Measurements from ENCODE around the gene IL34.

IL34 gene

DNA sequence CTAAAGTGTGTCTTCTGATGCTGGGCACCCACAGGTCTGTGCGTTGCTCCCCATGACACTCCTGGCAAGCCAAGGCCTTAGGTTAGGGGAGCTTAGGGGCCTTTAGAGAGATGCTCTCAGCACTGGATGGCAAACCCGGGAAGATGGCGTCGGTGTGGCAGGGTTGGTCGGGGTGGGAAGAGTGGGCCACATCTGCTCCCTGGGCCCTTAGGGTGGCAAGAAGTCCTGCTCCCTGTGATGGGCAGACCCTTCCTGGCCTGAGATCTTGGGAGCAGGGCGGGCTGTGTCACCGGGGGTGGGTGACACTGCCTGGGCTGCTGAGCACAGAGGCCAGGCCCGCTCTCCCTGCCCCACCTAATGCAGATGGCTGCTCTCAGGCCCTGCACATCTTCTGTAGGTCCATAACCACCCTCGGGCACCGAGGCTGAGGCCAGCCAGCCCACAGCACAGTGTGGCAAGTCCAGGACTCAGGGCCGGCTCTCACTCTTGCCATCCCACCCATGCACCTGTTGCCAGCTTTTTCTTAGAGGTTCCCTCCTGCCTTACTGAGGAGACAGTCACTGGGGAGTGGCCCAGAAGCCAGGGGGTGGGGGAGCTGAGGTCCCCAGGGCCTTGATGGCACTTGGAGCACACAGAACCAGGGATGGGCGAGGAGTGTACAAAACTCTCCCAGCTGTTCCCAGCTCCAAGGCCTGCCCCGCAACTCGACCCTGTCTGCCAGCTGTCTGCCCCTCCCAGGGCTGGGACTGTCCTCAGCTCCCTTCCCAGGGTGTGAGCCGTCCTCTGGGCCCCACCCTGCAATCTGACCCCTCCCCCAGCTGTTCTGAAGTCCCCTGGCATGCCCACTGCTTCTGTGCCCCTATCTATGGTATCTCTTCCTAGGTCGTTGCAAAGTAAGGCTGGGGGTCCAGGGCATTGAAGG, 43.9 kb downstream of the IL34 start:
- no peak for DNase-seq

DNA sequence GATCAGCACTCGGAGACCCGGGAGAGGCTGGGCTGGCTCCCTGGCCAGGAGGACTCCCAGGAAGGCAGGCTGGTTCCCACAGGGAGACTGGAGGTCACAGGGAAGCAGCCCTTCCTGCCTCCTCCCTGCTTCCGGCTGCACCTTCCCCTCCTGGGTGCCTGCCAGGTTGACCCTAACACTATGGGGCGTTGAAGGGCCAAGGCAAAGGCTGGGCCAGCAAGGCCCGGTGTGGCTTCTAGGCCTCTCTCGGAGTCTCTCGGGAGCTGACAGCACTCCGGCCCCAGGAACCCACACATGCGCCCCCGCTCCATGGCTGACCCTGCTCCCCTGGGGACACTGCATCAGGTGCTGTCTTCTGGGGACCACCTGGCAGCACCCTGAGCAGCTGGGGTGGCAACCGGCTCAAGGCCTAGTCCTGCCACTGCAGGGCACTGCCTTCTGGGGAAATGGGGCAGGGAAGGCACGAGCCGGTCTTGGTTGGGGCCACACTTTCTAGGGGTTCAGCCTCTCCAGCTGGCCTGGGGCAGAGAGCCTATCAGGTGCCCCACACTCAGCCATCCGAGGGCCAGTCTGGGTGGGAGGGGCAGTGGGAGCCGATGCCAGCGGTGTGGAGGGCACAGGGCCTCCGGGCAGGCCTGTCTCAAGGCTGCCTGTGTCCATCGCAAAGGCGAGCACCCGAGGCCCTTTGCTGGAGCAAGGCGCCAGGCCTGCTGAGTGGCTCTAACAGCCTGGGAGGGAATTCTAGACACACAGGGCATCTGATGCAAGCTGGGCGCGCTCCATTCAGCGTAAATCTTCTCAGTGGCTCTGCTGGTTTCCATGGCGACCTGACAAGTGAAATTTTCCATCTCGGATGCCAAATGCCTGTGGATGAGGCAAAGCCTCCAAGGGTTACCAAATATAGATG, 45.1 kb downstream of the IL34 start:
- DNase-seq: no peak

DNA sequence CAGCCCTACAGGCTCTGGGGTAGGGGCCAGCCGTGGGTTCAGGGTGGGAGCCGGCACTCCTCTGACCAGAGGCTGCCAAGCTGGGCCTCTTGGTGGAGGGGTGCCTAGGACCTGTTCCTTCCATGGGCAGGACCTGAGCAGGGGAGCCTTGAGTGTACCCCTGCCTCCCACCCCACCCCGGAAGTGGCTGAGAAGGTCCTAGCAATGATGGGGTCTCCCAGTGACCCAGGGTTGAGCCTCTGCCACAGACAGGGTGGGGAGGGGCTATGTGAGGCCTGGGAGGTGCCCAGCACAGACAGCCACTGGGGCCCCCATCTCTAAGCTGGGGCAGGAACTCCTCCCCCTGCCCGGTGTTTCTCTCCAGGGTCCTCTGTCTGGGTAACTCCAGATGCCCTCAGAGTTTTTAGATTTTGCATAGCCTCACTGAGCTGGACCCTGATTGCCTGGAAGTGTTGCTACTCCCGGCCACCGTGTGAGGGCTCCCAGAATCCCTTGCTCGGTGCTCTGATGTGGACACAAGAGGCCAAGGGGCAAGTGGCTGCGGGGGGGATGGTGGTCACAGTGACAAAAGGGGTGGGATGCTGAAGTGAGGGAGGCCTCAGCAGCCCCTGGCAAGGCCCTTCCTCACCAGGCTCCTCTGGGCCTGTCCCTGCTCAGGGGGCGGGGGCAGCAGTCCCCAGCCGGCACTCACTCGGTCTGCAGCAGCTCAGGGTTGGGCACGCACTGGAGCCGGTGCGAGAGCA, 45.9 kb downstream of the IL34 start:
- DNase-seq: no peak

DNA sequence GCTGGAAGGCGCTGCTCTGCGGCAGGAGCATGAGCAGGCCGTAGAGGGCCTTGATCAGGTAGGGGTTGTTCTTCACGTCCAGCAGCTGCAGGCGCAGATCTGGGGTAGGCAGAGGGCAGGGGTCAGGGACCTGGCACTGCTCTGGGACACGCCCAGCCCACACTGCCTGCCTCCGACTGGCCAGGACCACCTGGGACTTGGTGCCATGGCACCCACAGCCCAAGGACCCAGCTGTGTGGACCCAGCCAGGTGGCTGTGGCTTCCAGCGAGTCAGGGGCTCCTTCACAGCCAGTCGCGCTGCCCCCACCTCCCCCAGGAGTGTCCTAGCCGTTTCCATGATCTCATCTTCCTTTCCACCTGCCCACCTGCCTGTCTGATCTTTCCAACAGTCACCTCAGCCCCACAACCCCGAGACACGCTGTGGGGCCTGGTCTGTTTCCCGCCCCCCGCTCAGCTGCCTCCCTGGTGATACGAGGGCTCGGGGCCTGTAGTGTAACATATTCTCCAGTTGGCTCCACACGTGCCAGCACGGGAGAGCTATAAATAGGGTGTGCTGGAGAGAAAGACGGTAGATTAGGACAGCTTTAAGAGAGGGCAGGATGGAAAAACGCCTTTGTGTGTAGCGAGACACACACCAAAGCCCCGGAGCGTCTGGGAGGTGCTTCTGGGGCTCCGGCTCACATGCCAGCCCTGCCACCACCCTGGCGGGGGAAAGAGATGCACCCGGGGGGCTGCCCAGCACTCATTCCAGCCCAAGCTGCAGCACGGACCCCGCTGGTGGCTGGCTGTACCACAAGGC, 46.7 kb downstream of the IL34 start:
- no peak for DNase-seq

DNA sequence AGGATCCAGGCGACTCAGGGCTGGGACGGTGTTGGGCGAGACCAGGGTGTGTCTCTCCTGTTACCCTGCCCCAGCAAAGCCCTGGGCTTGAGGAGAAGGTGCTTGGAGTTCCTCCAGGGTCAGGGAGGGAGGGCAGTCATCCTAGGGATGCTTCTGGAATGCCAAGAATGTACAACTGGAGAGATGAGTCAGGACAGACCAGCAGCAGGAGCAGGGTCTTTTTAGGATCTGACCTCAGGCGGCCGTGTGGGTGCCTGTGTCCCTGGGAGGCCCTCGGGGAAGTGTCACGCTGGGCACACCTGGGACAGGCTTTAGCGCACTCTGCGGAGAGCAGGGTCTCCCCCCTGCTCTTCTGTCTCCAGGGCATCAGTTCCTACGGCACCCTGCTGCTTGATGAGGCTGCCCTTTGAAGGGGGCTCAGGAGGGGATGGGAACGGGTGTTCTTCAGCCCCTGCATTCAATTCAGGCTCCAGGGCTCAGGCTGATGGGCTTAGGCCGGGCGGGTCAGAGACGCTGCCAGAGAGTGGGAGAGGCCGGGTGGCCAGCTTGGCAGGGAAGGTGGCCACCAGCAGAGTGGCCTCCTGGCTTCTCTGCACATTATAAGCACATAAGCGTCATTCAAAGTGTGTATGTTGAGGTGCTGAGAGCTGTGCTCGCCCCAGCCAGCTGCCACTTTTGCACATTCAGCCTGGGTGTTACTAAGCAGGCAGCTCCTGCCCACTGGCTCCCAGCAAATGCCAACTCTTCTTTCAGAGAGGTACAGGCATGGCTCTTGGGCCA, 47.9 kb downstream of the IL34 start:
- DNase-seq: no peak

DNA sequence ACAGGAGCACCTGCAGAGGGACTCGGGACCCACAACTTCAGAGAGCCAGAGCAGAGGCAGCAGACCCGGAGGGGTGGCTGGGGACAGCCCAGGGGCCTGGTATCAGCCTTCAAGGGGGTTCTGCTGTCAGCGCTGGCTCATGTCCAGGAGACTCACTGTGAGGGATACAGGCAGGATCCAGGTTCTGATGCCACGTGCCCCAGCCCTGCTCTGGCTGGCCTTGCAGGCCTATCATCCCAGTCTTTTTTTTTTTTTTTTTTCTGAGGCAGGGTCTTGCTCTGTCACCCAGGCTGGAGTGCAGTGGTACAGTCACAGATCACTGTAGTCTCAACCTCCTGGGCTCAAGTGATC, 48.5 kb downstream of the IL34 start:
- no peak for DNase-seq

DNA sequence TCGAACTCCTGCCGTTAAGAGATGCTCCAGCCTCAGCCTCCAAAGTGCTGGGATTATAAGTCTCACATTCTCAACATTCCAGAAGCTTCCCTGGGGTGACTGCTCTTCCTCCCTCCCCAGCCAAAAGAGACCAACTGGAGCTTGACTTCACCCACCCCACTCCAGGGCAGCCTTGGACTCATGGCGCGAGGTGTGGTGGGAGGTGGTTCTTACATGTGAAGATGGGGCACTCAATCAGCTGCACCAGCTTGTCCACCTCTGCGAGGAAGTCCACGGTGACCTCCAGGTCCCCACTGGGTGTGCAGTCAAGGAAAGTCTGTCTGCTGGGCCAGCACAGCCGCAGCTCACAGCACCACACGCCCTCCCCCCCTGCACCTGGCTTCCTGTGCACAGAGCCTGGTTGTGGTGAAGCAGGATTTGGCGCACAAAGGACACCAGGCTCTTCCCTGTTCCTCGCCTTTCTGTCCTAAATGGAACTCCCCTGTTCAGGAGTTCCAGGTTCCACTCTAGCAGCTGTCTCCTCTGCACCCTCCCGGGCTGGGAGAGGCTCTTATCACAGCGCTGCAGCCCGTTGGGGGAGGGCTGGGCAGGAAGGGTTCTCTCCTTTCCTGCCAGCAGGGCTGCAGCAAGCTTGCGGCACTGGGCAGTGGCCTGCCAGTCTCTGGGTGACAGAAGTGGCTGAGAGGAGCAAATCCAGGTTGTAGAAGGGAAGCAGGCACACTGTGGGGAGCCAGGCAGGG, 49.1 kb downstream of the IL34 start:
- DNase-seq: no peak

DNA sequence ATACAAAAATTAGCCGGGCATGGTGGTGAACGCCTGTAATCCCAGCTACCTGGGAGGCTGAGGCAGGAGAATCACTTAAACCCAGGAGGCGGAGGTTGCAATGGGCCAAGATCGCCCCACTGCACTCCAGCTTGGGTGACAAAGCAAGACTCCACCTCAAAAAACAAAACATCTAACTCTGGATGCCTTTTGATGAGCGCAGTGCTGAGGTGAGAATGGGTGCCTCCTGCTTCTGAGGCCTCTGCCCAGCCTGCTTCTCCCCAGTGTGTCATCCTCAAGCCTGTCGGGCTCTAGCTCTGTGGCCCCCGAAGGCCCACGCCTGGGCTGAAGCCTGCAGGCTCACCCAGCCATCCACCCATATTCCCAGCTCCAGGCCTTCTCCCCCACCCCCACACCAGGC, 50.0 kb downstream of the IL34 start:
- no peak for DNase-seq

DNA sequence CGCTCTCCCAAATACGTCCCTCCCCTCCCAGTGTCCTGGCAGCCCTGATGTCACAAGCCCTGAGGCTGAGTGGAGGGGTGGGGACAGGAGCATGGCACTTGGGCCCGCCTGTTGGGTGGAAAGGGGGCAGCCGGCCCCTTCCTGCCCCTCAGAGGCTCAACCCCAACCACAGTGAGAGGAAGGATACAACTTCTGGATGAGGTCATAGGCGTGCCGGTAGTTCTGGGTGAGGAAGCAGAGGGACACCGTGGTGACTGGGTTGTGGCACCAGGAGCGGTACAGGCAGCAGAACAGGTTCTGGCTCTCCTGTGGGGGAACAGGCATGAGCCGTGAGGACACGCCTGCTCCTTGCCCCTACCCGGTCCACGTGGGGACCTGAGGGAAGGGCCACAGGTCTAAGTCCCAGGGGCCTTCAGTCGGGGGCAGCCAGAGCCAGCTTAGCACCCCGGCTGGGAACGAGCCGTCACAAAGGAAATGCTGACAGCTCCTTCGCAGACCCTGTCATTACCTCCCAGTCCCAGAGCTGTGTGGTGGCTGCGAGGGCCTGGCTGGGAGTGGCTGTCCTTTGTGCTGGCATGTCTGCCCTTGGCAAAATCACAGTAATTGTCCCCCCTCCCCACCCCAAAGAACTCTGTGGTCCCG, 50.7 kb downstream of the IL34 start:
- no peak for DNase-seq

DNA sequence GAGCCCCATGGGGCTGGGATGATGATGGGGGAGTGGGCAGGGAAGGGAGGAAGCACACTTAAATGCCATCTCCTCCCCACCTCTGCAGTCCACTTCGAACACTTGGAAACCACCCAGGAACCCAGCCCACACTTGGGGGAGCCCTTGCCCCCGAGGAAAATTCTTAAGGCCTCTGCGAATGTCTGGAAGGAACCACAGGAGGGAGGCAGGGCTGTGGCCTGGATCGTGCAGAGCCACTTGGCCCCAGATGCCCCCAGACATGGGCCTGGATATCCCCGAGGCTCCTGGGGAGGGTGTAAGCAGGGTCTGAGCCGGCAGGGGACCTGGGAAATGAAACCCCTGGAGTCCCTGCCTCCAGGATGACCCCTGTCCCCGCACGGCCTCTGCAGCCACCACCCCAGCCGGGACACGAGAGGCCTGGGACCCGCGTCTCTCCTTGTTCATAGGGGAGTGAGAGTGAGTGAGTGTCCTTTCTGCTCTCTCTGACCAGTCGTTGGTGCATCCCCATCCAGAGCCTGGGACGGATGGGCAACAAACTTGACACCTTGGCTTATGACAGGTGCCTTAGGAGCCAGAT, 51.3 kb downstream of the IL34 start:
- no peak for DNase-seq

DNA sequence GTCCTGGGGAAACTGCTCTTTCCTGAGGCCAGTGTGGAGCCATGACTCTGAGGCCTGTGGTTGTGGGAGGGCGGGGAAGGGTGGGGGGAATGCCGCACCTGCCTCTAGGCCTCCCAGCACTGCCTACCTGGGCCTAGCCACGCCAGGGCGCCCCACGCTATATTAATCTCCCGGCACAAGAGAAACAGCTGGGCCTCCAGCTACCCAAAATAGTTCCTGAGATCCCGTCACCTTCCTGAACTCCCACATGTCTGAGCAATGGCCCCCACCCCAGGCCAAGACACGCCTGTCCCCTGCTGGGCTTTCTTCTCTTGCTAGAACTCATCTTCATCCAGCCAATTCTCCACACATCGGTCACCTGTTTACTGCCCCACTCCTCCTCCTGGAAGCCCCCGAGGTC, 52.5 kb downstream of the IL34 start:
- DNase-seq: no peak

DNA sequence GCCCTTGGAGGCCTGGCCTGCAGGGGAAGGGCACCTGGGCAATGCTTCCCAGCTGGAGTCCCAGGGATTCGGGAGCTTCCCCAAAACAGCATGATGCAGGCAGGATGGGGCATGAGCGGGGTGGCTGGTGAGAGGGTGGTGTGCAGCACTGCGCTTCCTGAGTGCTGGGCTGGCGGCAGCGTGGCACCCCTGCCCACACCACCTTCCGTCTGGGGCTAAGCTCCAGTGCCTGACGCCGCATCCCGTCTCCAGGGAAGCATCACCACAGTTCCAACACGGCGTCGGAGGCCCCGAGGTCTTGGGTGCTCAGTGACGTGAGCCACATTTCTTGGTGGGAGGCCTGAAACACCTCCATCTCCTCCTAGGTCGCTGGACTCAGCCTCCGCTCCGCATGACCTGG, 53.3 kb downstream of the IL34 start:
- DNase-seq: no peak

DNA sequence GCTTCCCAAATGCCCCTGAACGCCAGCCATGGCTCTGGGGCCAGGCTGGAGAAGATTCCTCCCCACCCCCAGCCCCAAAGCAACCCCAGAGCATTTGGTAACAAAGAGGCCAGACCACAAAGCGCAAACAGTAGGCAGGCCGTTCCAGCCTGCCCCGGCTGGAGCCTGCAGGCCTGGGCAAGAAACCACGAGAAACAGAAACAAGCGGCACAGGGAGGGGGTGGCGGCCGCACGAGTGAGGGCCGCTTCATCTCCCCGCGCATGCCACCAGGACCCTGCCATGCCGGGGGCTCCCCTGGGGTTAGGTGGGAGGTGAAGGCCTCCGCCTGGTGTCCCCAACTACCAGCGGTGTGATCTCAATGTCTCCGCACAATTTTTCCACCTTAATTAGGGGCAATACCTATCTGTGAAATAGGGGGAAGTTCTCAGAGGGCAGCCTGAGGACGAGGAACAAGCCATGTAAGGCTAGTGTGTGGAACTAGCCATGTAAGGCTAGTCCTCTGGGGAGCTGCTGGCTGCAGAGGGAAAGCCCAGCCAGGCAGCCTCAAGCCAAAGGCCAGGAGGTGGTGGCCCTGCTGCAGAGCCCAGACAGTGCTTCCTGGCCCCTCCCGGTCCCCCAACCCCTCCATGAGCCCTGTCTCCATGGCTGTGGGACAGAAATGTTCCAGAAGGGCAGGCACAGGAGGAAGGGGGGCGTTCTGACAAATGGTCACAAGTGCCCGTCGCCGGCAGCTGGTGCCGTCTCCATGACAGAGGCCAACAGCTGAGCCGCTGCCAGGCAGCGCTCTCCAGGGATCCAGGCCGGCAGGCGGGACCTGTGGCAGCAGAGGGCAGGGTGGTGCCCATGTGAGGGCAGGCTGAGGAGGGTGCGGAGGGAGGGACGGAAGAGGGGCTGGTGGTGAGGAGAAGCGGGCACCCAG, 54.0 kb downstream of the IL34 start:
- no peak for DNase-seq

DNA sequence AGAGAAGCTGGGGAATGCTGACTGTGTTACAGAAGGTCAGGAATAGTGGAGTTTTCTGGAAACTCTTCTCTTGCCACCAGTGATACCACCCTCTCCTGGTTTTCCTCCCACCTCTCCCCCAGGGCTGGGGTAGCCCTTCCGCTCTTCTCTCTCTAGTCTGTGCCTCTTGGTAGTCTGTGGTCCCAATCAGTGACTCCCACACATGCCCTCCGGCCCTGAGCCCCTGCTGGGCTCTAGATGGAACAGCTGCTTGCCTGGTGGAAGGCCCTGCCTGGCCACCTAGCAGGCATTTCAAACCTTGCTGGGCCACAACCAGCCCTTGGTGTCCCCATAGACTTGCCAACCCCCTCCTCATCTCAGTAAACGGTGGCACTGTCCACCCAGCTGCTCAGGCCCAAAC, 54.7 kb downstream of the IL34 start:
- no peak for DNase-seq

DNA sequence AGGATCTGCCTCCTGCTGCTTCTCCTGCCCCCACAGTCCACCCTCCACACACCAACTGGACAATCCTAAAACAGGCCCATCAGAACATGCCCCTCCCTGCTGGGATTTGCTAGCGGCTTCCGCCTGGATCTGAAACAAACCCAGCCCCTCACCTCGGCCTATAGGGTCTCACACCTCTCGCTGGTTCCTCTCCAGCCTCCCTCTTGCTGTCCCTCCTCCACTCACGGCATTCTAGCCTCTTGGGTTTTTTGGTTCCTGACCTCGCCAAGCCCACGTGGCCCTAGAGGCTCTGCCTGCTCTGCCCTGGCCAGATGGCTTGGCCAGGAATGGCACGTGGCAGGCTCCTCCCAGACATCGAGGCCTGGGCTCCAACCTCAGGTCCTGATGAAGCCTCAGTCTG, 55.2 kb downstream of the IL34 start:
- DNase-seq: no peak

DNA sequence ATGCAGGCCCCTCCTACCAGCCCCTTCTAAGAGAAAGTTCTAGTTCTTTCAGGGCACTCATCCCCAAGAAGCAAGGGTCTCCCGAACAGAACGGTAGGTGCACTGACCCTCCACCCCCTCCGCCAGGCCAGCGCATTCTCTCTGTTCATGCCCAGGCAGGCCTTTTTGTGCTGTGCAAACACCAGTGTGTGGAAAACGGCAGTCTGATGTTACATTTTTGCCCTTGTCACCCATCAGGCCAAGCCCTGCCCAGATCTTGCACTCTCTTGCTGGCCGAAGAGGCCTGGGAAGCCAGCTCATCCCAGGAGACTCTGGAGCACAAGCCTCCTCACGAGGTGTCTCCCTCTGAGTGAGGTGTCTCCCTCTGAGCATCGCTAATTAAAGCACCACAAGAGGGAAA, 55.6 kb downstream of the IL34 start:
- DNase-seq: no peak

DNA sequence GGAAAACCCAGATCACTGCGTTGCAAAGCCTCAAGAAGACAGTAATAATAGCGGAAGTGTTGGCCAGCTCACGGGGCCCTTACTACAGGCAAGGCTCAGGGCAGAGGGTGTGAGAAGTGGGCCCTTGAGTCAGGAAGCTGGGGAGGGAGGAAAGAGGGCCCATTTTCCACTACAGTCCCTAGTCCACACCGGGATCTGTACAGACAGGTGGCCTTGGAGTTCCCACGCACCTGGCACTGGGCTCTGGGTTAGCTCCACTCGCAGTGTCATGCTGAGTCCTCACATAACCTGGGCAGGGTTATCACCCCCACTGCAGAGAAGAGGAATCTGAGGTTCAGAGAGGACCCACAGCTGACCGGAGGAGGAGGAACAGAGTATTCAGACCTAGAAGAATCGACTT, 56.3 kb downstream of the IL34 start:
- no peak for DNase-seq

DNA sequence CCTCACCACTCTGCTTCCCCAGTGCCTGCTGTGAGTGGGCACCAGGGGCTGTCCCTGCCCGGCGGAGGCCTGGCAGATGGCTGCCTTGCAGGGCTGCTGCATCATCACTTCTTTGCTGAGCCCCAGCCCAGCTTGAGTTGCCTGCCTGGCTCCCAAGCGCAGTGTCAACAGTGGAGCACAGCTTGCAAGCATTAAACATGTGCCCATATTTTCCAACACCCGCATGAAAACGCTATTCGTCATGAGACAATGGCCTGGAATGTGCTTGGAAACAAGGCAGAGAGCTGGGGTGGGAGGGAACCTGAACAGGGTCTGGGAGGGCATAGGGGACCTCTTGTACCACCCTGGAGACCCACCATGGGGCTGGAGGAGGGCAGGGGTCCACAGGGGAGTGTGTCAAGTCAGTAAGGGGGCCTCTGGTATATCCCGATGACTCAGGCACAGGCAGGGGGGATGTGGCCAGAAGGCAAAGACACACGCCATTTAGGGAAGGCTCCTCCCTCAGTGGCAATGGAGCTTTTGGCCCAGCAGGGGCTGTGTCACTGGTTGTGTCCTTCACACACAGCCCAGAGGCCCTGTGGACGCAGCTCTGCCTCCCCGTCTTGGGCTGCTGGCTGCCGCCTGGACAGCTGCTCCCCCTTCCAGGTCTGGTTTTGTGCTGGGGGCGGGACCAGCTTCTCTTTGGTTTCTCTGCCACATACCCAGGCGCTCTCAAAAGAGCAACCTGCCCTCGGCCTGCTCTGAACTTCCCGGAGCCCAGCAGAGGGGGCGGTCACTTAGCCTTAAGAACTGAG, 56.9 kb downstream of the IL34 start:
- DNase-seq: no peak

Data from NCI-H1930 (cell line).